Pancreas (tissue), 10 donors: Measurements from ENCODE around the gene RANBP10. TPM values are rescaled to one million over a fixed set of nuclear protein-coding genes. Genes with fewer than 3 reads are reported as not detected.
"Not testable (repeated sequence)": the region's sequence is repeated elsewhere in the genome, so short reads cannot be mapped to it uniquely, and the experiment has no call there.

Source experiments
- ATAC-seq, 4 donors: fragments of 200-7000 bp; cut with Tn5 transposase; one replicate each; pipeline versions ENCODE4 v1.8.0 to v1.9.1; 2020; ENCODE audit warnings: mild to moderate bottlenecking in 4 of 4, moderate library complexity in 4 of 4
- DNase-seq, 6 donors: peaks; one replicate each; pipeline ENCODE4 v3.0.0-alpha.2; 2020
- FAIRE-seq: peaks from 2 replicates; lab custom pipeline; 2012; peaks lifted over from hg19 to GRCh38; lab: Jason Lieb, UNC
- H3K27ac ChIP-seq, 4 donors: fragments of 200-600 bp; sonication (generic); 1 replicate in 3 of 4; 2 replicates in 1 of 4; pipeline versions ENCODE4 v1.5.0 to v1.8.0; 2020
- H3K27me3 ChIP-seq, 4 donors: fragments of 200-600 bp; one replicate each; pipeline ENCODE4 v1.8.0; 2021
- H3K36me3 ChIP-seq, 3 donors: fragments of 200-600 bp; sonication (generic) in 1 of 3; one replicate each; pipeline versions ENCODE4 v1.5.0 to v1.8.0; 2020 to 2021
- H3K4me1 ChIP-seq, 3 donors: fragments of 200-600 bp; one replicate each; pipeline ENCODE4 v1.8.0; 2021
- H3K4me3 ChIP-seq, 4 donors: fragments of 200-600 bp; sonication (generic) in 2 of 4; one replicate each; pipeline versions ENCODE4 v1.5.0 to v1.8.0; 2020 to 2021
- H3K9me3 ChIP-seq, 4 donors: fragments of 200-600 bp; one replicate each; pipeline ENCODE4 v1.8.0; 2021
- WGBS, 2 donors: extraction: QIAGEN DNeasy Blood & Tissue Kit; methylation state at CpG; one replicate each; pipeline ENCODE4 v1.1.7; 2013; 5-methylcytosine and 5-hydroxymethylcytosine counted together
- intact Hi-C, 3 donors: fragments of 100-400 bp; cut with DNase I; formaldehyde crosslinking; loops; one replicate each; pipeline versions ENCODE4 v1.11.1 to v1.14.2; 2022
- polyA plus RNA-seq, 2 donors: library from polyadenylated mRNA; stranded (reverse); fragments of 200-250 nt; gene quantifications; one replicate each; pipeline ENCODE4 v1.2.3, GENCODE V29; 2013
- total RNA-seq, 6 donors: library from RNA; stranded (reverse); fragmentation: NEBNext Ultra II Directional in 4 of 6; extraction: Animal tissue kit (Norgen Biotek cat#: 25700) in 4 of 6; gene quantifications; one replicate each; pipeline versions ENCODE4 v1.2.1 to v1.2.4, GENCODE V29; 2021 to 2023
- TF ChIP-seq, protein P1 (sequence below), 4 donors: fragments of 200-600 bp; sonication (generic) in 3 of 4; IDR thresholded peaks; one replicate each; pipeline versions ENCODE4 v1.5.0 to v1.8.0; 2021; ENCODE audit warnings: antibody characterized with exemption in 4 of 4
- donor health status: healthy with polysubstance abuse.
- donor health status: DM: no; HTN: no; CAD: no; lungs with moderate emphysema.
- donor health status: DM: no; HTN: no; CAD: no.
- donor health status: control.
- donor health status: control.
- donor health status: Bipolar disorder and iron deficiency.
- donor health status: DM: yes; HTN: yes; CAD: no.
- donor health status: DM: no; HTN: no; CAD: no.
- donor health status: DM: no; HTN: no; CAD: no.
- donor health status: DM: yes; HTN: yes; CAD: no.

The RANBP10 gene
- total and polyA plus RNA-seq, 8 donors, result 8.7 to 15.4 (median 11.6) TPM

DNA sequence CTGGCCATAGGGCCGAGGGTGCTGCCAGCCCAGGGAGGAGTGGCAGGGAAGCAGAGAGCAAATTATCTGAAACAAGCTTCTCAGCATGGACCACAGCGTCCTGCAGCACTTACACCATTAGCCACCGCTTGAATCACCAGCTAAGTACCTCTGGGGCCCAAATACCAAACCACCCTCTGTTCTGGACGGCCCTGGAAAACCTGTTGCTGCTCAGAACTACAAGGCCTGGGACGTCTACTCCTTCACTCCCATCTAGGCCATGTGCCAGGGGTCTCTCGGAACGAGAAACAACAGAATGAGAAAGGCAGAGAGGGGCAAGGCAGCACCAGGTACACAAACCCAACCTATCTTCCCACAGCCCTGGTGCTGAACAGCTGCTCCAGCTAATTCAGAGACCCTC lies 47.4 kb downstream of the RANBP10 start:
- Histone ChIP-seq H3K27me3 (no peaks in the 10 kb centered on the region), H3K9me3 (no peaks in the 10 kb centered on the region), H3K27ac (no peak overlapping the region), H3K4me1 (no peaks in the 10 kb centered on the region), H3K36me3 (no peaks in the 10 kb centered on the region), H3K4me3 (no peak overlapping the region)
- intact Hi-C loops, result no loop called here
- no peak for ATAC-seq
- TF ChIP-seq, protein P1, sequence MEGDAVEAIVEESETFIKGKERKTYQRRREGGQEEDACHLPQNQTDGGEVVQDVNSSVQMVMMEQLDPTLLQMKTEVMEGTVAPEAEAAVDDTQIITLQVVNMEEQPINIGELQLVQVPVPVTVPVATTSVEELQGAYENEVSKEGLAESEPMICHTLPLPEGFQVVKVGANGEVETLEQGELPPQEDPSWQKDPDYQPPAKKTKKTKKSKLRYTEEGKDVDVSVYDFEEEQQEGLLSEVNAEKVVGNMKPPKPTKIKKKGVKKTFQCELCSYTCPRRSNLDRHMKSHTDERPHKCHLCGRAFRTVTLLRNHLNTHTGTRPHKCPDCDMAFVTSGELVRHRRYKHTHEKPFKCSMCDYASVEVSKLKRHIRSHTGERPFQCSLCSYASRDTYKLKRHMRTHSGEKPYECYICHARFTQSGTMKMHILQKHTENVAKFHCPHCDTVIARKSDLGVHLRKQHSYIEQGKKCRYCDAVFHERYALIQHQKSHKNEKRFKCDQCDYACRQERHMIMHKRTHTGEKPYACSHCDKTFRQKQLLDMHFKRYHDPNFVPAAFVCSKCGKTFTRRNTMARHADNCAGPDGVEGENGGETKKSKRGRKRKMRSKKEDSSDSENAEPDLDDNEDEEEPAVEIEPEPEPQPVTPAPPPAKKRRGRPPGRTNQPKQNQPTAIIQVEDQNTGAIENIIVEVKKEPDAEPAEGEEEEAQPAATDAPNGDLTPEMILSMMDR (IDR thresholded peaks at IDR 0.05), result no peak
- FAIRE-seq, result no peak
- WGBS, 2 donors, result 90% methylated on average over 7 of the region's 7 CpGs
- no peak for DNase-seq

DNA sequence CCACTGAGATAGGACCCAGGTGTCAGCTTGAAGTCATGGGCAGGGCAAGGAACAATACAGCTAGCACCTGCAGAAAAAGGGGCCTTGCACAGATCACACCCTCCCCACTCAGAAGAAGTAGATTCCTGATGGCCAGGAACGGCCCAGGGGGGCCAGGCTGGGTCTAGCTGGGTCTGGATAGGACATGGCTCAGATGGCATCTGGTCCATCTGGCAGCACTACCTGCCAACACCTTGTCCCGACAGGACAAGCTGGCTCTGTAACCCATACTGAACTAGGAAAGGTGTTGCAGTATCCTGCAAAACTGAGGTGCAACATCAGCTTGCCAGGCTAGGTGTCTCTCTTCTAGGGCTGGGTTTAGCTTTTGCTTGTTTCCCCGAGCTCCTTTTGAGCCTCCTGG lies 48.4 kb downstream of the RANBP10 start:
- Histone ChIP-seq H3K27ac (no peak overlapping the region), H3K27me3 (no peaks in the 10 kb centered on the region), H3K4me1 (no peaks in the 10 kb centered on the region), H3K9me3 (no peaks in the 10 kb centered on the region), H3K36me3 (no peaks in the 10 kb centered on the region), H3K4me3 (no peak overlapping the region)
- ATAC-seq, result no peak
- whole genome bisulfite sequencing, 2 donors, result 89 to 96% methylated on average over 3 of the region's 3 CpGs
- no peak for FAIRE-seq
- DNase-seq, result no peak
- TF ChIP-seq, protein P1 (IDR thresholded peaks at IDR 0.05), result no peak
- intact Hi-C loops, result no loop called here

DNA sequence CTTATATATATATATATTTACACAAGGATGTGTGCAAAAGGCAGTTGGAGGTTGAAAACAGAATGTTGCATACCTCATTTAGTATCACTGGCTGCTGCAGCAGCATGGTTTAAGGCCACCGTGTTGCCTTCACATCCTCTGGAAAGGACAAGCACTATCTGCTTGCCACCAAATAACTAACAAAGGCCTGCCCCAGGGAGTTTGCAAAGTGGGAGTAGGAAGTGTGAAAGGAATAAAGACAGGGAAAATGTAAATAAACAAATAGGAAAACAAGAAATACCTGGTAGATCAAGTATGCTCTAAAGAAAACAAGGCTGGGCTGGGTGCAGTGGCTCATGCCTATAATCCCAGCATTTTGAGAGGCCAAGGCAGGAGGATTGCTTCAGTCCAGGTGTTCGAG lies 53.7 kb downstream of the RANBP10 start:
- FAIRE-seq (no peak), ATAC-seq (no peak), DNase-seq (no peak)
- H3K4me3 ChIP-seq, result no peak overlapping the region
- intact Hi-C loops, result no loop called here
- WGBS, 2 donors, result 82 to 86% methylated on average over 2 of the region's 2 CpGs
- no peaks in the 10 kb centered on the region for H3K4me1 ChIP-seq
- no peaks in the 10 kb centered on the region for H3K27me3 ChIP-seq
- no peak overlapping the region for H3K27ac ChIP-seq
- no peaks in the 10 kb centered on the region for H3K9me3 ChIP-seq
- no peaks in the 10 kb centered on the region for H3K36me3 ChIP-seq
- TF ChIP-seq, protein P1 (IDR thresholded peaks at IDR 0.05), result no peak

DNA sequence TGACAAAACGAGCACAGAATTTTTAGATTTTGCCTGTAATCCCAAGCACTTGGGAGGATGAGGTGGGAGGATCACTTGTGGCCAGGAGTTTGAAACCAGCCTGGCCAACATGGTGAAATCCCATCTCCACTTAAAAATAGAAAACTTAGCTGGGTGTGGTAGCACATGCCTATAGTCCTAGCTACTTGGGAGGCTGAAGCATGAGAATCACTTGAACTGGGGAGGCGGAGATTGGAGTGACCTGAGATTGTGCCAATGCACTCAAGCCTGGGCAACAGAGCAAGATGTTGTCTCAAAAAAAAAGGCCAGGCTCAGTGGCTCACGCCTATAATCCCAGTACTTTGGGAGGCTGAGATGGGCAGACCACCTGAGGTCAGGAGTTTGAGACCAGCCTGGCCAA lies 55.0 kb downstream of the RANBP10 start:
- intact Hi-C loops, H3K4me3 ChIP-seq, H3K27me3 ChIP-seq, H3K9me3 ChIP-seq, H3K27ac ChIP-seq, FAIRE-seq, ATAC-seq, H3K4me1 ChIP-seq, H3K36me3 ChIP-seq, DNase-seq: not testable (repeated sequence)
- WGBS, 2 donors, result 96 to 99% methylated on average over 3 of the region's 3 CpGs

DNA sequence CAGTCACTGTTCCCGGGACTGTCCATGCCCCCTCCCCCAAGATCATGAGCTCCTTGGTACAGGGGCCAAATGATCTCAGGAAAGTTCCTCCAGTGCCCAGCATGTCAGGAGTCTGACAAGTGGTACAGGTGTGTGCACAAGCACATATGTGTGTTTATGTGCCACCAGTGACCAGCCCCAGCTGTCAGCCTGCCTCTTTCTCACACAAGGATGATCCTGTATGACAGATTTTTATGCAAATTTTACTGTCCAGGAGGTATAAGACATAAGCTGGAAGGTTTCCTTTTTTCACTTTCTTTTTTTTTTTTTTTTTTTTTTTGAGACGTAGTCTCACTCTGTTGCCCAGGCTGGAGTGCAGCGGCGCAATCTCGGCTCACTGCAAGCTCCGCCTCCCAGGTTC lies 55.9 kb downstream of the RANBP10 start:
- 90 to 96% methylated on average over 6 of the region's 6 CpGs for WGBS, 2 donors
- H3K4me3 ChIP-seq, result no peak overlapping the region
- intact Hi-C loops, result no loop called here
- TF ChIP-seq, protein P1 (IDR thresholded peaks at IDR 0.05), result no peak
- FAIRE-seq (no peak), ATAC-seq (no peak), DNase-seq (no peak)
- no peaks in the 10 kb centered on the region for H3K27me3 ChIP-seq
- no peak overlapping the region for H3K27ac ChIP-seq
- H3K4me1 ChIP-seq, result no peaks in the 10 kb centered on the region
- H3K9me3 ChIP-seq, result no peaks in the 10 kb centered on the region
- no peaks in the 10 kb centered on the region for H3K36me3 ChIP-seq
